ENCODE results near the gene COBLL1.

The COBLL1 gene

DNA sequence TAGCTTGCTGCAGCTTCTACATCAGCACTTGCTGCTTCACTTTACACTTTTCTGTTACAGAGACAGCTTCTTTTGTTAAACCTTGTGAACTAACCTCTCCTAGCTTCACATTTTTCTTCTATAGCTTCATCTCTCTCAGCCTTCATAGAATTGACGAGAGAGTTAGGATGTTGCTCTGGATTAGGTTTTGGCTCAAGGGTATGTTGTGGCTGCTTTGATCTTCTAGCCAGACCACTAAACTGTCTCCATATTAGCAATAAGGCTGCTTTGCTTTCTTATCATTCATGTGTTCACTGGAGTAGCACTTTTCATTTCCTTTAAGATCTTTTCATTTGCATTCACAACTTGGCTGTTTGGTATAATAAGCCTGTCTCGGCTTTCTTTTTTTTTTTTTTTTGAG lies 174.1 kb downstream of the COBLL1 start:
- no peak for DNase-seq

DNA sequence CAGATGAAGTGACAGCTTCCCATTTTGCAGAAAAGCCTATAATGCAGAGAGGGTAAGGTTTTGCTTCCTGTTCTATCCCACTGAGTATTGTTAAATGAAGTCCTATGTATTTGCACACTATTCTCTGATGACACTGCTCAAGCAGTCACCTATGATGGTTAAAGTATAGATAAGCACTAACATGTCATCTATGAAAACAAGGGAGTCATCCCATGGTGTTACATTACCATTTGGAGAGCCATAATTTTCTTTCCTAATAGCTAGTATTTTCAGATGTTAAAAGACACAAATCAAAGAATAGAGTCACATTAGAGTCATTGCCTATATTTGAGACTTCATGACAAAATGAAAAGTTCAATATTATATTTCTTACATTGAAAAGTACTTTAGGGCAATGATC lies 177.6 kb downstream of the COBLL1 start:
- no peak for DNase-seq

DNA sequence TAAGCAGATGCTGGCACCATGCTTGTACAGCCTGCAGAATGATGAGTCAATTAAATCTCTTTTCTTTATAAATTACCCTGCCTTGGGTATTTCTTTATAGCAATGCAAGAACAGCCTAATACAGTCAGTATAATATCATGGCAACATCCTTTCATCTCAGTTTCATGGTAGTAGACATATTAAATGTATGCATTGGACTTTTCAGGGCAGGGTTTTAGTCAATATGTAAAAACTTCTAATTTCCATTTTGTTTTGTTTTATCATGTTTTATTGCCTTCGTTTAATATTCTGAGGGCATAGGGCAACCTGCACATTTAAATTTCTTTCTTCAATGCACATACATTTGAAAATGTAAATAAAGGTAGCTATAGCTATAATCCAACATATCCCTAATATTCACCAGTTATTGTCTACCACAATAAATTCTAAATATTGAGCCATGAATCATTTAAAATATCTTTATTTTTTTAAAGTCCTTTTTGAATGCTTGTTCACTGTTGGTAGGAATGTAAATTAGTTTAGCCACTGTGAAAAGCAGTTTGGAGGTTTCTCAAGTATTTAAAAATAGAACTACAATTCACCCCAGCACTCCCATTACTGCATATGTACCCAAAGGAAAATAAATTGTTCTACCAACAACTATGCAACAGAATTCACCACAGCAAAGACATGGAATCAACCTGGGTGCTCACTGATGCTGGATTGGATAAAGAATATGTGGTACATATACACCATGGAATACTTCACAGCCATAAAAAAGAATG lies 178.6 kb downstream of the COBLL1 start:
- DNase-seq, result no peak

DNA sequence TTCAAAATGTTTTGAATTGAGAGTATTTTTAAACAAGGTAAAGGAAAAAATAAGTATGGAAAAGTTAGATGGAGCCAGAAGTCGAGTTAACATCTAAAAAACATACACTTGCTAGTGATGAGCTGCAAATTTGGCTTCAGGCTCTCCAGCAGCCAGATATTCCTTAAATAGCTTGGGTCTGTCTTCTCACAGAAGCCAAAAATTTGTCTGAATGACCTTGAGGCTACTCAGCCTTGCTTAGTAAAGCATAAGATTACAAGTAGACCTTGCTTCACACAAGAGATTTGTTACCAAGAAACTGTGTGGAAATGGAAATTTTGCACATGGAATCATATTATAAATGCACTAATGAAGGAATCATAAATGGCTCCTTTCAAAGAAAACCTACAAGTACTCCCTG lies 179.6 kb downstream of the COBLL1 start:
- no peak for DNase-seq

DNA sequence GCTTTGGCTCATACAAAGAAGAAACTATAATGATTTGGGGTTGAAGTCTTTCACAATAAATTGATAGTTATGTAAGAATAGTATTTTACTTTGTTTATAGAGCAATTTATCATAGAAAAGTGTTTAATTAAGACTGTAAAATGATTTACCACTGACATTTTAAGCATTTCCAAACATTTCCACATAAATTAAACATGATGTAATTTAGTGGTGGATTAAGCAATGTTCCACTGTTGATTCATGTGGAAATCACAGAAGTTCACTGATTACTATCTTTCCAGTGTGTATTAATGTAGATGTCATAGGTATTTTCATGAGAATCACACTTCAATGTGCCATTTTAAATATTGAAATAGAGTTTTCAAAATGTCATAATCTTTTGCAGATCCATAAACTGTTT lies 180.3 kb downstream of the COBLL1 start:
- peak; percentile 1 for DNase-seq

DNA sequence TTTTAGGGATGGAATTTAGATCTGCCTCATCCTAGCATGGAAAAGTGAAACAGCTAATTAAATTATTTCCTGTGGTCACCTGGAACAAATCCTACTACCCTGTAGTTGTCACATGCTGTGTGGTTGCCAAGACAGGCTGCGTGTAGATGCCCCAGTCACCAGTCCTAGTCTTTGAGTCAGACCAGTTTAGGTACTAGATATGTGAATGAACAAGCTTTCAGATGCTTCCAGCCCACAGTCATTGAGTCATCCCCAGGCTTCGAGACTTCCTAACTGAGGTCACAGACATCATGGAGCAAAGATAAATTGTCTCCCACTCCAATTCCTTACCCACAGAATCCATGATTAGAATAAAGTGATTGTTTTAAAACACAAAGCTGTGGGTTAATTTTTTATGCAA lies 184.5 kb downstream of the COBLL1 start:
- no peak for DNase-seq

DNA sequence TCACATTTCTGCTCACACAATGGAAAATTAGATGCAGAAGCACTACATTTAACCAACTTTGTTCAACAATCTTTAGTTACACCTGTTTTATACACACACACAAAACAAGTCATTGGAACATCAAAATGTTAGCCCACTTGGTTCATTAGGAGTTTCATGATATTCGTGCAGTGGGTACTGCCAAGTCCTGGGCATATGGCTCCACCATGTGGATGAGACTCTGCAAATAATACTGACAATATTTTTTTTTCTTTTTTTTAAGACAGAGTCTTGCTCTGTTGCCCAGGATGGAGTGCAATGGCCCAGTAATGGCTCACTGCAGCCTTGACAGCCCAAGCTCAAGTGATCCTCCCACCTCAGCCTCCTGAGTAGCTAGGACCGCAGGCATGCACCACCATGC lies 185.9 kb downstream of the COBLL1 start:
- no peak for DNase-seq

DNA sequence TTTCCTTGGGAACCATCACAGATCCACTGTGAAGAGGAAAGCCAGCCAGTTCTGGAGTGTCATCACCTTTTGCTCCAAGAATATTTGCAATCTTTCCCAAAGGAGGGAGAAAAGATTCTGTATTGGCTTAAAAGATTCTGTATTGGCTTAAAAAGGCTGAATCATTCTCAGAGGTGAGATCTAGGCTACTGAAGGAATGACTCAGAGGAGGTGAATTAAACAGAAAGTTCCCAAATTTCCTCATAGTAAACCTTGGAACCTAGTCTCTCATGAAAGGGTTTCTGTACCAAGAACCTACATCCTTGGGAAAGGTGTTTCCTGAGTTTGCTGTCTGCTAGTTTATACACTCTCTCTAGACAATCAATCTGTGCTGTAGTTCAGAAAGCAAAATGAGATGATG lies 186.3 kb downstream of the COBLL1 start:
- DNase-seq, result no peak

DNA sequence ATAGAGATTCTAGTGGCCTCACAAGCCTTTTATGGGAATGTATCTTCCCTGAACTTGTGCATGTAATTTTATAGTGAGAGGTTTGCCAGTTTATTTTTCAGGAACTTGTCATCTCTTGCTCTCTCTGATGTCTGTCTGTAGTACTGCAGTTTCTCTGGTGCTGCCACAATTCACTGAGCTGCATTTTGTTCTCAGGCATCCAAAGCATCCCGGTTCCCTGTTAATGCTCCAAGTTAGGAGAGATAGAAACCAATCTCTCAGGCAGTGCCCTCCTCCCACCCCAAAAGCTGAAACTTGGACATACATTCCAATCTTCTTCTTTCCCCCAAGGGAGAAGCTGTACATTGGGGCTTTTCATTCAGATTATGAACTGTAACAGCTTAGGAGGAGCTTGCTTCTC lies 190.3 kb downstream of the COBLL1 start:
- no peak for DNase-seq

DNA sequence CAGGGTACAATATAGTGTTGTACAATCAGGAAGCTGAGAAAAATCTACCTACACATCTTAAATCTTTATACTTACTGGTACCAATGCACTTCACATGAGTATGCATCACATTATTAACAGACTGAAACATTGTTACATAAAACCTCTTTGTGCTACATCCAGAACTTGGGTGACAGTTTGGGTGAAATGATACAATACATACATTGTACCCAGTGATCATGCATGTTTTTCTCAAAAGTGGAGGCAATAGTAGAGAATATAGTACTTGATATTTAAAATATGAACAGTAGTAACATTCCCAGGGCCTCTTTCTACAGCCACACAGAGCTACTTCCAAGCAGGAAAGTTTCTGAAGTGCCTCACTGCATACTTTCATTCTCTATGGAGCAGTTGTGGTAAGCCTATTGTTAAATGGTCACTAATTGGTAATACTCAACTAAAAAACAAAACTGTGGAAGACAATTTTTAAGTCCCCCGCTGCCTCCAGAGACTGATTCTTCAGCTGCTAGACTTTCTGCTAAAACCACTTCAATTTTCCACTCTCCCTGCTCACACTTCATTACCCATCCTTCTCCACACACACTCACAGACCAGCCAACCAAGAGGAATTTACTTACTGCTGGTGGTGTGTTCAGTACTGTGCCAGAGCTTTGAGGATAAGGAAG lies 197.5 kb downstream of the COBLL1 start:
- no peak for DNase-seq

DNA sequence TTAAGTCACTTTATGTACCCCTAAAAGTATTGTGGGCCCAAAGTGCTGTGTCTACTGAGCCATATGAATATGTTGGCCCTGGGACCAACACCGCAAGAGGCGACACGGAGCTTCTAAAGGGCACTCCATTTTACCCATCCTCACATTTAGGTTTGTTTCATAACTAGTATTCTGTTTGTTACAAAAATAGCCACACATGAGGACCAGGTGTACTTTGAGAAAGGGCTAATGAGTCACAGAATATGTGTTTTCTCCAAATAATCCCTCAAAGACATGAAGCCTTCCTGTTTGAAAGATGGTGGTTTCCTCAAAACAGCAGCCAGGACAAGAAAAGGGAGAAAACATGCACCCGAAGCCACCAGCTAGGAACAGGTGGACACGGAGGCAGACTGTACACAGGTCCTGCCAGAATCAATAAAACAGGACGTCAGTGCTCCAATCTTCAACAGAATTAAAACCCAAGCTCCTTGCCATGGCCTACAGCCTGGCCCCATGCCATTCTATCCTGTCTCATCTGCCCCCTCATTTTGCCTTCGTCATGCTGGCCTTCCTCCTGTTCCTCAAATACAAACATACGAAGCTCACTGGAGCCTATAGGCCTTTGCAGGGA lies 198.6 kb downstream of the COBLL1 start:
- DNase-seq, result no peak

DNA sequence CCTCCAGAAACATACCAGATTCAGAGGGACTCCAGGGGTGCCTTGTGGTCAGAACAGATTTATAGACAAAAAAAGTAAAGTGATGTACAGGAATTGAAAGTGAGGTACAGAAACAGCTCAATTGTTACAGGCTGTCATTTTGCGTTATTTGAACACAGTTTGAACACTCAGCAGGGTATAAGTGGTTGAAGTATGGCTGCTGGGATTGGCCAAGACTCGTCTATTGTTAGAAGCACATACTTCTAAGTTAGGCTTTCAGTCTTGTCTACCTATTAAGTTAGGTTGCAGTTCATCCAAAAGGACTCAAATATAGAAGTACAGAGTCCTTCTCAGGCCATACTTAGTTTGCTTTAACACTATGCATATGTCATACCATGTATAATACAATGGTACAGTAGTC lies 199.4 kb downstream of the COBLL1 start:
- DNase-seq, result no peak

Data from COR-L47 (cell line).